ENCODE measurements around the gene OR2AE1.

DNA sequence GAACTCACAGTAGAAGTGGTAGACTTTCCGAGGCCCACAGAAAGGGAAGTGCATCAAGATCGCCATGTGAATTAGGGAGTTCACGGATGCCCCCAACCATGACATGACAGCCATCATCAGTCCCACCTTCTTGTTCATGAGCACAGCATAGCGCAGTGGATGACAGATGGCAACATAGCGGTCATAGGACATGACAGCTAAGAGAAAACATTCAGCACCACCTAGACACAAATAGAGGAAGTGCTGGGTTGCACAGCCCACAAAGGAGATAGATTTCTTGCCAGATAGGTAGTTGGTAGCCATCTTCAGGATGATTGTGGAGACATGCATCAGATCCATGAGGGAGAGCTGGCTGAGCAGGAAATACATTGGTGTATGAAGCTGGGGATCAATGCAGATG, 342 bp downstream of the OR2AE1 start:
- TF ChIP-seq CTCF (IDR thresholded peaks at IDR 0.05) (no peak), POLR2A (IDR thresholded peaks at IDR 0.05) (no peak), EP300 (IDR thresholded peaks at IDR 0.05) (no peak)

Data from ovary (tissue), 3 donors.